OCI-LY7 (cell line): ENCODE data around the gene SWSAP1.
"Not testable (repeated sequence)": the region's sequence is repeated elsewhere in the genome, so short reads cannot be mapped to it uniquely, and the experiment has no call there.

Experiments used
- EZH2phosphoT487 ChIP-seq: fragments of 200-600 bp; sonication (generic); IDR thresholded peaks from 2 replicates; pipeline ENCODE4 v1.6.1; 2018; ENCODE audit warnings: low read depth, borderline replicate concordance, mild to moderate bottlenecking, mixed run types, antibody characterized with exemption, low read length, moderate library complexity, mixed read lengths
- TF ChIP-seq, protein P1 (sequence below): fragments of 200-600 bp; sonication (generic); conservative IDR thresholded peaks from 2 replicates; pipeline ENCODE4 v1.5.1; 2014; ENCODE audit warnings: mild to moderate bottlenecking, antibody characterized with exemption, low read length, moderate library complexity, mixed read lengths

DNA sequence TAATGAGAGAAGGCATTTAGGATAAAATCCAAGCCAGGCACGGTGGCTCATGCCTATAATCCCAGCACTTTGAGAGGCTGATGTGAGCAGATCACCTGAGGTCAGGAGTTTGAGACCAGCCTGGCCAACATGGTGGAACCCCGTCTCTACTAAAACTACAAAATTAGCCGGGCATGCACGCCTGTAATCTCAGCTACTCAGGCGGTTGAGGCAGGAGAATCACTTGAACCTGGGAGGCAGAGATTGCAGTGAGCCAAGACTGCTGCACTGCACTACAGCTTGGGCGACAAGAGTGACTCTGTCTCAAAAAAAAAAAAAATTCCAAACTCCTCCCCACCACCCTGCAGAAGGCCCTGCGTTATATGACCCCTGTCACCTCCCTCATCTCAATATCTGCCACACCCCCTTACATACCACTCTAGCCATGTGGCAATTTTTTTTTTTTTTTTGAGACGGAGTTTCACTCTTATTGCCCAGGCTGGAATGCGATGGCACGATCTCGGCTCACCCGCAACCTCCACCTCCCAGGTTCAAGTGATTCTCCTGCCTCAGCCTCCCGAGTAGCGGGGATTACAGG, 4.9 kb downstream of the SWSAP1 start:
- TF ChIP-seq, protein P1, sequence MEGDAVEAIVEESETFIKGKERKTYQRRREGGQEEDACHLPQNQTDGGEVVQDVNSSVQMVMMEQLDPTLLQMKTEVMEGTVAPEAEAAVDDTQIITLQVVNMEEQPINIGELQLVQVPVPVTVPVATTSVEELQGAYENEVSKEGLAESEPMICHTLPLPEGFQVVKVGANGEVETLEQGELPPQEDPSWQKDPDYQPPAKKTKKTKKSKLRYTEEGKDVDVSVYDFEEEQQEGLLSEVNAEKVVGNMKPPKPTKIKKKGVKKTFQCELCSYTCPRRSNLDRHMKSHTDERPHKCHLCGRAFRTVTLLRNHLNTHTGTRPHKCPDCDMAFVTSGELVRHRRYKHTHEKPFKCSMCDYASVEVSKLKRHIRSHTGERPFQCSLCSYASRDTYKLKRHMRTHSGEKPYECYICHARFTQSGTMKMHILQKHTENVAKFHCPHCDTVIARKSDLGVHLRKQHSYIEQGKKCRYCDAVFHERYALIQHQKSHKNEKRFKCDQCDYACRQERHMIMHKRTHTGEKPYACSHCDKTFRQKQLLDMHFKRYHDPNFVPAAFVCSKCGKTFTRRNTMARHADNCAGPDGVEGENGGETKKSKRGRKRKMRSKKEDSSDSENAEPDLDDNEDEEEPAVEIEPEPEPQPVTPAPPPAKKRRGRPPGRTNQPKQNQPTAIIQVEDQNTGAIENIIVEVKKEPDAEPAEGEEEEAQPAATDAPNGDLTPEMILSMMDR: not testable (repeated sequence)
- not testable (repeated sequence) for TF ChIP-seq EZH2phosphoT487
